HCT116 (cell line): Measurements from ENCODE around the gene ECEL1. TPM values are rescaled to one million over a fixed set of nuclear protein-coding genes. Genes with fewer than 3 reads are reported as not detected.

ENCODE experiments used
- ATAC-seq: fragments of 200-7000 bp; cut with Tn5 transposase; 2 replicates; pipeline ENCODE4 v1.9.1; 2020; ENCODE audit warnings: mild to moderate bottlenecking, moderate library complexity
- BruUV-seq: library from RNA; stranded (reverse); fragments of 400-500 nt; replicated peaks from 2 replicates; lab custom pipeline; 2021; lab: Mats Ljungman, UMichigan
- CTCF ChIA-PET: fragments of 300-600 bp; sonication (Branson Sonifier 250); formaldehyde crosslinking; loops from one replicate; lab custom pipeline; 2021; ENCODE audit warnings: antibody characterized with exemption; lab: Charles Lee
- POLR2A ChIA-PET: fragments of 300-600, 350-600 bp; sonication (Branson Sonifier 250); formaldehyde crosslinking; loops from one replicate; lab custom pipeline; 2021; ENCODE audit warnings: antibody characterized with exemption; lab: Charles Lee
- RAD21 ChIA-PET, 2 experiments: fragments of 300-600 bp; sonication (Branson Sonifier 250); formaldehyde crosslinking; loops; one replicate each; lab custom pipeline; 2023; ENCODE audit warnings: low total read pairs in 2 of 2; ENCODE audit not compliant: uncharacterized antibody in 2 of 2, unreplicated experiment in 2 of 2, low non-redundant PET in 1 of 2; lab: Charles Lee
- DNase-seq: peaks from one replicate; pipeline ENCODE4 v3.0.0-alpha.2; 2010; ENCODE audit warnings: low read depth, low spot score
- H2AFZ ChIP-seq: fragments of 200-600 bp; shearing (Covaris generic), sonication (generic); 2 replicates; pipeline ENCODE4 v1.6.1; 2017; ENCODE audit warnings: low read depth, mixed run types, mixed read lengths, antibody characterized with exemption, low read length; ENCODE audit not compliant: poor library complexity, severe bottlenecking
- H3K27ac ChIP-seq: 2 replicates; pipeline ENCODE4 v1.5.1; 2012; ENCODE audit warnings: low read depth, low read length
- H3K27me3 ChIP-seq: fragments of 200-600 bp; sonication (generic); 2 replicates; pipeline ENCODE4 v1.6.1; 2016; ENCODE audit warnings: mixed run types, low read length, mixed read lengths; ENCODE audit not compliant: insufficient read depth
- H3K36me3 ChIP-seq, 2 experiments: fragments of 200-500 bp in 1 of 2; fragments of 200-600 bp in 1 of 2; sonication (Bioruptor generic) in 1 of 2; sonication (generic) in 1 of 2; 2 replicates each; pipeline versions ENCODE4 v1.5.1 to v1.6.1; 2014 to 2016; ENCODE audit warnings: low read length in 2 of 2, inconsistent platforms in 1 of 2, mixed read lengths in 1 of 2, mixed run types in 1 of 2; ENCODE audit not compliant: insufficient read depth in 2 of 2, control insufficient read depth in 1 of 2
- H3K4me1 ChIP-seq, 2 experiments: fragments of 200-600 bp in 1 of 2; sonication (generic) in 1 of 2; 2 replicates each; pipeline versions ENCODE4 v1.5.1 to v1.6.1; 2012 to 2017; ENCODE audit warnings: low read length in 2 of 2, inconsistent platforms in 1 of 2, mild to moderate bottlenecking in 1 of 2, mixed read lengths in 1 of 2, mixed run types in 1 of 2, moderate library complexity in 1 of 2; ENCODE audit not compliant: insufficient read depth in 2 of 2, control insufficient read depth in 1 of 2
- H3K4me2 ChIP-seq: fragments of 200-600 bp; sonication (generic); 2 replicates; pipeline ENCODE4 v1.6.1; 2017; ENCODE audit warnings: mixed run types, low read length, mixed read lengths
- H3K4me3 ChIP-seq, 2 experiments: fragments of 200-600 bp in 1 of 2; sonication (generic) in 1 of 2; replicated peaks in 1 of 2; 2 replicates each; pipeline ENCODE4 v1.5.1; 2011 to 2016; ENCODE audit warnings: low read length in 2 of 2, control low read depth in 1 of 2, low read depth in 1 of 2, mild to moderate bottlenecking in 1 of 2, mixed read lengths in 1 of 2, mixed run types in 1 of 2
- H3K79me2 ChIP-seq: fragments of 200-600 bp; sonication (generic); 2 replicates; pipeline ENCODE4 v1.6.1; 2017; ENCODE audit warnings: mild to moderate bottlenecking, mixed run types, low read length, moderate library complexity, mixed read lengths; ENCODE audit not compliant: insufficient read depth
- H3K9ac ChIP-seq: fragments of 200-600 bp; sonication (generic); 2 replicates; pipeline ENCODE4 v1.6.1; 2016; ENCODE audit warnings: low read length, mixed read lengths
- H3K9me2 ChIP-seq: fragments of 200-600 bp; sonication (generic), shearing (Covaris generic); 2 replicates; pipeline ENCODE4 v1.6.1; 2017; ENCODE audit warnings: mixed run types, mild to moderate bottlenecking, moderate library complexity; ENCODE audit not compliant: insufficient read depth
- H3K9me3 ChIP-seq, 2 experiments: fragments of 200-500 bp in 1 of 2; fragments of 200-600 bp in 1 of 2; sonication (Bioruptor generic) in 1 of 2; sonication (generic) in 1 of 2; 2 replicates each; pipeline ENCODE4 v1.6.1; 2014 to 2017; ENCODE audit warnings: low read length in 2 of 2, mixed read lengths in 2 of 2, inconsistent platforms in 1 of 2, low read depth in 1 of 2, mild to moderate bottlenecking in 1 of 2, mixed run types in 1 of 2, moderate library complexity in 1 of 2; ENCODE audit not compliant: control insufficient read depth in 1 of 2, insufficient read depth in 1 of 2
- H4K20me1 ChIP-seq: fragments of 200-600 bp; sonication (generic), shearing (Covaris generic); 2 replicates; pipeline ENCODE4 v1.6.1; 2017; ENCODE audit warnings: mixed run types, mild to moderate bottlenecking, moderate library complexity; ENCODE audit not compliant: insufficient read depth
- CBX3 ChIP-seq: IDR thresholded peaks from 2 replicates; pipeline ENCODE4 v1.6.1; 2012; ENCODE audit warnings: low read depth
- CEBPB ChIP-seq: IDR thresholded peaks from 2 replicates; pipeline ENCODE4 v1.6.1; 2012; ENCODE audit warnings: low read depth
- ELF1 ChIP-seq: IDR thresholded peaks from 2 replicates; pipeline ENCODE4 v1.6.1; 2012; ENCODE audit warnings: low read depth, borderline replicate concordance
- EZH2phosphoT487 ChIP-seq: fragments of 200-600 bp; IDR thresholded peaks from 2 replicates; pipeline ENCODE4 v1.6.1; 2018; ENCODE audit warnings: antibody characterized with exemption, borderline replicate concordance
- FOSL1 ChIP-seq: IDR thresholded peaks from 2 replicates; pipeline ENCODE4 v1.6.1; 2012; ENCODE audit warnings: low read depth
- JUND ChIP-seq: IDR thresholded peaks from 2 replicates; pipeline ENCODE4 v1.6.1; 2012
- MAX ChIP-seq: IDR thresholded peaks from 2 replicates; pipeline ENCODE4 v1.6.1; 2012
- POLR2A ChIP-seq: IDR thresholded peaks from 2 replicates; pipeline ENCODE4 v1.7.0; 2011; ENCODE audit warnings: borderline replicate concordance; ENCODE audit not compliant: insufficient read depth, insufficient read length; ENCODE audit errors: extremely low read depth
- POLR2AphosphoS5 ChIP-seq: IDR thresholded peaks from 2 replicates; pipeline ENCODE4 v1.6.1; 2011; ENCODE audit warnings: mild to moderate bottlenecking, low read depth, low read length, moderate library complexity
- RAD21 ChIP-seq: IDR thresholded peaks from 2 replicates; pipeline ENCODE4 v1.6.1; 2012; ENCODE audit warnings: low read depth, mild to moderate bottlenecking
- SIN3A ChIP-seq: IDR thresholded peaks from 2 replicates; pipeline ENCODE4 v1.6.1; 2012; ENCODE audit warnings: low read depth
- SP1 ChIP-seq: IDR thresholded peaks from 2 replicates; pipeline ENCODE4 v1.6.1; 2012; ENCODE audit warnings: low read depth
- YY1 ChIP-seq: IDR thresholded peaks from 2 replicates; pipeline ENCODE4 v1.6.1; 2011; ENCODE audit warnings: low read length, low read depth, moderate library complexity, mild to moderate bottlenecking; ENCODE audit not compliant: insufficient replicate concordance; ENCODE audit errors: extremely low read depth
- ZNF274 ChIP-seq: fragments of 200-500 bp; sonication (Bioruptor generic); IDR thresholded peaks from 2 replicates; pipeline ENCODE4 v1.6.1; 2014; ENCODE audit warnings: mild to moderate bottlenecking, low read depth, low read length, inconsistent platforms
- intact Hi-C: fragments of 100-400 bp; cut with micrococcal nuclease; formaldehyde crosslinking; loops from 2 replicates; pipeline ENCODE4 v1.10.0; 2022
- total RNA-seq: library from RNA; stranded (reverse); gene quantifications from one replicate; pipeline ENCODE4 v1.2.1, GENCODE V29; 2021; ENCODE audit not compliant: unreplicated experiment
- TF ChIP-seq, protein P1 (sequence below): IDR thresholded peaks from 2 replicates; pipeline ENCODE4 v1.6.1; 2012; ENCODE audit warnings: low read depth
- TF ChIP-seq, protein P2 (sequence below): IDR thresholded peaks from 2 replicates; pipeline ENCODE4 v1.6.1; 2011; ENCODE audit warnings: mild to moderate bottlenecking, low read length, moderate library complexity; ENCODE audit not compliant: insufficient replicate concordance; ENCODE audit errors: extremely low read depth

Gene ECEL1
- total RNA-seq, 1 experiment from 2014 or later = not detected

DNA sequence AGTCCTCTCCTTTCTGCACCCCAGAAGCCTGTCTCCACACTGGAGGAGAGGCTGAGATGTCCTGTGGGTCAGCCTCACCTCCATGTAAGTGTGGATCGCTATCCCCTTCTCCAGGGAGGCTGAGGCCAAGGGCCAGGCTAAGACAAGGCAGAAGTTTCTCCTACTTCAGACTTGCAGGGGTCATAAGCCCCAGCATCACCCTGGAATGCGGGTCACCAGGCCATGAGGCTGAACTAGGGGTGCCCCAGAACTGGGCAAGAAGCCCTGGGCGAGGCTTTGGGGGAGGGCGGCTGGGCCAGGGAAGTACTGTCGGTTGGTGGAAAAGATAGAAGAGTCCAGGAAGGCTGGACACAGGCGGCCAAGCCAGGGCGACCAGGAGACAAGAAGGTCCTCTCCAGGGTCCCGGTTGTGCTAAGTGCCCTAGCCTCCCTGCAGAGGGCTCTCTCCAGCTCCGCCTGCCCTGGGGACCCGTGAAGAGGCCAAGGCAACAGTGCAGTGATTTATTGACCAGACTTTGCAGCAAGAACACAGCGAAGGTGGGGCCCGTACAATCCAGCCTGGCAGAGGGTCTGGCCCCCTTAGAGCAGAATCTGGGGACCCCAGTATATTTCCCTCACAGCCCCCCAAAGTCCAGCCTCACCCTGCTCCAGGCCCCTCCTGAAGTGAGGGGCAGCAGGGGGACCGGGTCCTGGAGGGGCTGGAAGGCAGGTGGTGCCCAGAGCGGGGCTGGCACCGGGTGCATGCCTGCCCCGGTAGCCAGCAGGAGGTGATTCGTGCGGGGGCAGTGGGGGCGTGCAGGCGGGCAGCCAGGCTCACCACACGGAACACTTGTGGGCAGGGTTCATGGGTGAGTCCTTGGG is 8.1 kb downstream of the ECEL1 start:
- Histone ChIP-seq H3K4me2 (no peak overlapping the region), H3K79me2 (no peaks in the 10 kb centered on the region), H2AFZ (no peak overlapping the region), H3K36me3 (no peaks in the 10 kb centered on the region), H3K4me1 (no peaks in the 10 kb centered on the region), H3K9ac (no peak overlapping the region), H3K27me3 (peaks cover 7% of the 10 kb centered on the region; the same call in 1 of the 2 replicates), H3K9me3 (no peaks in the 10 kb centered on the region), H4K20me1 (no peaks in the 10 kb centered on the region), H3K27ac (no peak overlapping the region), H3K4me3 (no peak overlapping the region), H3K9me2 (no peaks in the 10 kb centered on the region)
- CTCF ChIA-PET = no interaction called here
- DNase-seq = no peak
- ATAC-seq = peak; percentile 44; the same call in 1 of the 2 replicates
- TF ChIP-seq SIN3A (no peak), ELF1 (no peak), MAX (no peak), FOSL1 (no peak), YY1 (no peak), CBX3 (no peak), EZH2phosphoT487 (no peak), ZNF274 (no peak), SP1 (no peak), CEBPB (no peak), RAD21 (no peak), JUND (no peak), POLR2AphosphoS5 (no peak), POLR2A (no peak)
- TF ChIP-seq, protein P1, sequence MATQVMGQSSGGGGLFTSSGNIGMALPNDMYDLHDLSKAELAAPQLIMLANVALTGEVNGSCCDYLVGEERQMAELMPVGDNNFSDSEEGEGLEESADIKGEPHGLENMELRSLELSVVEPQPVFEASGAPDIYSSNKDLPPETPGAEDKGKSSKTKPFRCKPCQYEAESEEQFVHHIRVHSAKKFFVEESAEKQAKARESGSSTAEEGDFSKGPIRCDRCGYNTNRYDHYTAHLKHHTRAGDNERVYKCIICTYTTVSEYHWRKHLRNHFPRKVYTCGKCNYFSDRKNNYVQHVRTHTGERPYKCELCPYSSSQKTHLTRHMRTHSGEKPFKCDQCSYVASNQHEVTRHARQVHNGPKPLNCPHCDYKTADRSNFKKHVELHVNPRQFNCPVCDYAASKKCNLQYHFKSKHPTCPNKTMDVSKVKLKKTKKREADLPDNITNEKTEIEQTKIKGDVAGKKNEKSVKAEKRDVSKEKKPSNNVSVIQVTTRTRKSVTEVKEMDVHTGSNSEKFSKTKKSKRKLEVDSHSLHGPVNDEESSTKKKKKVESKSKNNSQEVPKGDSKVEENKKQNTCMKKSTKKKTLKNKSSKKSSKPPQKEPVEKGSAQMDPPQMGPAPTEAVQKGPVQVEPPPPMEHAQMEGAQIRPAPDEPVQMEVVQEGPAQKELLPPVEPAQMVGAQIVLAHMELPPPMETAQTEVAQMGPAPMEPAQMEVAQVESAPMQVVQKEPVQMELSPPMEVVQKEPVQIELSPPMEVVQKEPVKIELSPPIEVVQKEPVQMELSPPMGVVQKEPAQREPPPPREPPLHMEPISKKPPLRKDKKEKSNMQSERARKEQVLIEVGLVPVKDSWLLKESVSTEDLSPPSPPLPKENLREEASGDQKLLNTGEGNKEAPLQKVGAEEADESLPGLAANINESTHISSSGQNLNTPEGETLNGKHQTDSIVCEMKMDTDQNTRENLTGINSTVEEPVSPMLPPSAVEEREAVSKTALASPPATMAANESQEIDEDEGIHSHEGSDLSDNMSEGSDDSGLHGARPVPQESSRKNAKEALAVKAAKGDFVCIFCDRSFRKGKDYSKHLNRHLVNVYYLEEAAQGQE = no peak
- TF ChIP-seq, protein P2, sequence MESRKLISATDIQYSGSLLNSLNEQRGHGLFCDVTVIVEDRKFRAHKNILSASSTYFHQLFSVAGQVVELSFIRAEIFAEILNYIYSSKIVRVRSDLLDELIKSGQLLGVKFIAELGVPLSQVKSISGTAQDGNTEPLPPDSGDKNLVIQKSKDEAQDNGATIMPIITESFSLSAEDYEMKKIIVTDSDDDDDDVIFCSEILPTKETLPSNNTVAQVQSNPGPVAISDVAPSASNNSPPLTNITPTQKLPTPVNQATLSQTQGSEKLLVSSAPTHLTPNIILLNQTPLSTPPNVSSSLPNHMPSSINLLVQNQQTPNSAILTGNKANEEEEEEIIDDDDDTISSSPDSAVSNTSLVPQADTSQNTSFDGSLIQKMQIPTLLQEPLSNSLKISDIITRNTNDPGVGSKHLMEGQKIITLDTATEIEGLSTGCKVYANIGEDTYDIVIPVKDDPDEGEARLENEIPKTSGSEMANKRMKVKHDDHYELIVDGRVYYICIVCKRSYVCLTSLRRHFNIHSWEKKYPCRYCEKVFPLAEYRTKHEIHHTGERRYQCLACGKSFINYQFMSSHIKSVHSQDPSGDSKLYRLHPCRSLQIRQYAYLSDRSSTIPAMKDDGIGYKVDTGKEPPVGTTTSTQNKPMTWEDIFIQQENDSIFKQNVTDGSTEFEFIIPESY = no peak
- BruUV-seq = no TSS peak
- RAD21 ChIA-PET = no interaction called here
- intact Hi-C loops = no loop called here
- POLR2A ChIA-PET = no interaction called here
